ENCODE results near the gene ANKRD13A.
"Not testable (repeated sequence)": the region's sequence is repeated elsewhere in the genome, so short reads cannot be mapped to it uniquely, and the experiment has no call there.

Gene ANKRD13A

DNA sequence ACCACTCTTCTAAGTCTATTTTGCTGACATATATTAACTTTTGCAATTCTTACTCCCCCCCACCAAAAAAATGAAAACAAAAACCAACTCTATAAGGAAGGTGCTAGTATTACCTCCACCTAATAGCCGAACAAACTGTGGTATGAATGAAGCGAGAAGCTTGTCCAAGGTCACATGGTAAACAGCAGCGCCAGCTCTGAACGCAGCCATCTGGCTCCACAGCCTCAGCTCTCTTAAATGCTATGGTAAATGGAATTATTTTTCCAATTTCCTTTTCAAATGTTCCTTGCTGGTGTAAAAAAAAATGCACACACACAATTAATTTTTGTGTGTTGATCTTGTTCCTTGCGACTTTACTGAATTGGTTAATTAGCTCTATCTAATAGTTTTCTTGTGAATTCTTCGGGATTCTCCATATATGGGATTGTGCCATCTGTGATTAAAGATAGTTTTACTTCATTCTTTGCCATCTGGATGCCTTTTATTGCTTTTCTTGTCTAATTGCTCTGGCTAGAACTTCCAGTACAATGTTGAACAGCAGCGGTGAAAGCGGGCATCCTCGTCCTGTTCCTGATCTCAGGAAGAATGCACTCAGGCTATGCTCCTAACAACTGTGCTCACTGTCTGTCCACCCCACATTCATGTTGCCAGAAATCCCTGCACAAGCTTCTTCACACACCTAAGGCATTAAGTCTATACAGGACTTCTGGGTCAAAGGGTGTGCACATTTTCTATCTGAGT lies 59.8 kb downstream of the ANKRD13A start:
- H3K4me3 Mint-ChIP-seq, result no peak overlapping the region
- no peaks in the 10 kb centered on the region for H3K27me3 Mint-ChIP-seq
- intact Hi-C loops (cut with micrococcal nuclease), result no loop called here
- no peaks in the 10 kb centered on the region for H3K36me3 Mint-ChIP-seq (ENCODE audit: low read depth)
- H3K4me1 Mint-ChIP-seq (ENCODE audit: low read depth), result peaks cover 63% of the 10 kb centered on the region
- H3K9me3 Mint-ChIP-seq, result no peaks in the 10 kb centered on the region
- H3K27ac Mint-ChIP-seq, result peak overlapping the region; percentile 72

DNA sequence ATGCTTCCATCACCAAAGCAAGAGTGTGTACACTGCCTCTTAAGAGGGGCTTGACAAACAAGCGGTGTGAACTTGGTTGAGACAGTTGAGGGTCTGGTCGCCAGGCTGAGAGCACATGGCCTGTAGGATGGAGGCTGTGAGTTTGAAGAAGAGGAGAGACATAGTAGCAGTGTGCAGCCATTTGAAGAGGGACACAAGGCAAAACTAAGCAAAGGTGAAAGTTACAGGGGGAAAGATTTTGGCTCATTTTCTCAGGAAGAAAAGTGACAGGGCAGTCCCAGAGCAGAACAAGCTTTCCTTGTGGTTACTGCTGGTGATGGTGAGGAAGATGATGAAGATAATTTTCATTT lies 60.4 kb downstream of the ANKRD13A start:
- intact Hi-C loops (cut with micrococcal nuclease), result no loop called here
- H3K9me3 Mint-ChIP-seq, result no peaks in the 10 kb centered on the region
- H3K36me3 Mint-ChIP-seq (ENCODE audit: low read depth), result no peaks in the 10 kb centered on the region
- peaks cover 65% of the 10 kb centered on the region for H3K4me1 Mint-ChIP-seq (ENCODE audit: low read depth)
- peak overlapping the region; percentile 72 for H3K27ac Mint-ChIP-seq
- no peak overlapping the region for H3K4me3 Mint-ChIP-seq
- no peaks in the 10 kb centered on the region for H3K27me3 Mint-ChIP-seq

DNA sequence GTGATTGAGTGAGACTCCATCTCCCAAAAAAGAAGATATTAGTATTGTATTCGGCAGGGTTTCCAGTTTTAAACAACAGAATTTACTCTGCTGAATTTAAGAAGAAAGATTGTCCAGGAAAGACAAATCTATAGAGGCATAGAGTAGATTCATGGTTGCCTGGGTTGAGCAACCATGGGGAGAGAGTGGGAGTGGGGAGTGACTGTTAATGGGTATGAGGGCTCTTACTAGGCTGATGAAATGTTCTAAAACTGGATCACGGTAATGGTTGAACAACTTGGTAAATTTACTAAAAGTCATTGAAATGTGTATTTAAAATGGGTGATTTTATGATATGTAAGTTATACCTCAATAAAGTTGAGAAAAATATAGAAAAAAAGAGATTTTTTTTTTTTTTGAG lies 63.0 kb downstream of the ANKRD13A start:
- no peak overlapping the region for H3K27ac Mint-ChIP-seq
- peaks cover 51% of the 10 kb centered on the region for H3K4me1 Mint-ChIP-seq (ENCODE audit: low read depth)

DNA sequence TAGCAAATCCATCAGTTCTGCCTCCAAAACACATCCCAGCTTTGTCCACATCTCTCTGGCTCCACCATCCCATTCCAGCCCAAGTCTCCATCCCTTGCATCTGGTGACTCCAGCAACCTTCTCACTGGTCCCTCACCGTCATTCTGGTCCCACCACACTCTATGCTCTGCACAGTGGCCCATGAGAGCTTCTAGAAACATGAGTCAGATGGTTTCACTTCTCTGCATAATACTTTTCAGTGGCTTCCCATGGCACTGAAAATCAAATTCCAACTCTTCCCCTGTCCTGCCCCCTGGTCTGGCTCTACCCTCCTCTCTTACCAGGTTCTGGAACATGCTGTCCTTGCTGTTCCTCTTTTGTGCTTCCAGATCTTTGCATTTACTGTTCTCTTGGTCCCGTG lies 66.3 kb downstream of the ANKRD13A start:
- peaks cover 44% of the 10 kb centered on the region for H3K4me1 Mint-ChIP-seq (ENCODE audit: low read depth)
- intact Hi-C loops (cut with micrococcal nuclease), result no loop called here
- H3K27ac Mint-ChIP-seq, result peak overlapping the region; percentile 71

More for the DNA sequence above, 63.0 kb downstream of the ANKRD13A start:
- no peak overlapping the region for H3K4me3 Mint-ChIP-seq
- H3K27me3 Mint-ChIP-seq, result no peaks in the 10 kb centered on the region
- no peaks in the 10 kb centered on the region for H3K9me3 Mint-ChIP-seq
- no peaks in the 10 kb centered on the region for H3K36me3 Mint-ChIP-seq (ENCODE audit: low read depth)
- intact Hi-C loops (cut with micrococcal nuclease), result no loop called here

DNA sequence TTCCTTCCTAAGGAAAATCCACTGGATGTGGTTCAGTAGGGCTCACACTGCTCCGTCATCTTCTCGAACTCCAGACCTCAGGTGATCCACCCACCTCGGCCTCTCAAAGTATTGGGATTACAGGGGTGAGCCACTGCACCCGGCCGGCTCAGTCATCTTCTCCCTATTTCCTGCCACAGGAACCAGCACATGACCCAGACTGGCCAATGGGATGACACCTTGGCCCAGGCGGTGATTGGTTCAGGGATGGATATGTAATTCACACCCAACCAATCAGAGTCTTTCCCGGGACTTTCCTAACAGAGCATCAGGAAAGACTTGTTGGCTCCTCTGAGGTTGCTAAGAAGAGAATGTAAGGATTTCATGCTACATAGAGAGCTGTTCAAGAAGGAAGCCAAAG lies 68.3 kb downstream of the ANKRD13A start:
- H3K27me3 Mint-ChIP-seq, result no peaks in the 10 kb centered on the region
- peaks cover 31% of the 10 kb centered on the region for H3K4me1 Mint-ChIP-seq (ENCODE audit: low read depth)
- H3K27ac Mint-ChIP-seq, result no peak overlapping the region
- intact Hi-C loops (cut with micrococcal nuclease), result no loop called here
- no peaks in the 10 kb centered on the region for H3K36me3 Mint-ChIP-seq (ENCODE audit: low read depth)
- H3K9me3 Mint-ChIP-seq, result no peaks in the 10 kb centered on the region
- H3K4me3 Mint-ChIP-seq, result no peak overlapping the region

More for the DNA sequence above, 66.3 kb downstream of the ANKRD13A start:
- Mint-ChIP-seq H3K36me3 (ENCODE audit: low read depth) (no peaks in the 10 kb centered on the region), H3K9me3 (no peaks in the 10 kb centered on the region), H3K27me3 (no peaks in the 10 kb centered on the region), H3K4me3 (peak overlapping the region; percentile 4)

DNA sequence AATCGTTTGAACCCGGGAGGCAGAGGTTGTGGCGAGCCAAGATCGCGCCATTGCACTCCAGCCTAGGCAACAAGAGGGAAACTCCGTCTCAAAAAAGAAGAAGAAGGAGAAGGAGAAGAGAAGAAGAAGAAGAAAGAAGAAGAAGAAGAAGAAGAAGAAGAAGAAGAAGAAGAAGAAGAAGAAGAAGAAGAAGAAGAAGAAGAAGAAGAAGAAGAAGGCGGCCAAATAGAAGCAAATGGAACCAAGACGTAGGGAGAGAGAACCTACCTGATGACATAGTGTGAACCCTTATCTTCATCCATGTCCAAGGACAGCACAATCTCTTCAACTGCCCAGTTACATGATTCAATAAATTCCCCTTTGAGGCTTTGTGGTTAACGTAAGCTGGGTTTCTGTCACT lies 68.9 kb downstream of the ANKRD13A start:
- H3K9me3 Mint-ChIP-seq; H3K4me3 Mint-ChIP-seq; intact Hi-C loops (cut with micrococcal nuclease); H3K27me3 Mint-ChIP-seq; H3K36me3 Mint-ChIP-seq (ENCODE audit: low read depth); H3K27ac Mint-ChIP-seq: not testable (repeated sequence)
- H3K4me1 Mint-ChIP-seq (ENCODE audit: low read depth), result peaks cover 37% of the 10 kb centered on the region

DNA sequence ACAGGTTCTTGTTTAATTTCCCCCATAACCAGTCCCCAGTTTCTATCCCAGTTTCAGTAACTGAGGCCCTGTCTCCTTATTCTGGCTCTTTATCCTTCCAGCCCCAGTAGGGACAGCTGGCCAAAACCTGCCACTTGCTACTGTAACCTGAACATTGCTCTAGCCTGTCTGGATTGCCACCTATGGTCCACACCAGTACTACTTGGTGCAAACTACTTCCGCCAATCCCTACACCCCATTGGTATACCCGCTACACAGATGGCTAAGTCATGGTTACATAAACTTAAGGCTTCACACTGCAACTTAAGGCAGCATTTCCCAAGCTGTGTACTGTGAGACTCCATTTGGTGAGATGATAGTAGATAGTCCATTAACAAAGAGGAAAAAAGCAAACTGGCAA lies 69.4 kb downstream of the ANKRD13A start:
- H3K27me3 Mint-ChIP-seq, result no peaks in the 10 kb centered on the region
- intact Hi-C loops (cut with micrococcal nuclease), result no loop called here
- no peak overlapping the region for H3K27ac Mint-ChIP-seq
- no peaks in the 10 kb centered on the region for H3K9me3 Mint-ChIP-seq
- no peaks in the 10 kb centered on the region for H3K36me3 Mint-ChIP-seq (ENCODE audit: low read depth)
- H3K4me3 Mint-ChIP-seq, result no peak overlapping the region
- H3K4me1 Mint-ChIP-seq (ENCODE audit: low read depth), result peaks cover 42% of the 10 kb centered on the region

DNA sequence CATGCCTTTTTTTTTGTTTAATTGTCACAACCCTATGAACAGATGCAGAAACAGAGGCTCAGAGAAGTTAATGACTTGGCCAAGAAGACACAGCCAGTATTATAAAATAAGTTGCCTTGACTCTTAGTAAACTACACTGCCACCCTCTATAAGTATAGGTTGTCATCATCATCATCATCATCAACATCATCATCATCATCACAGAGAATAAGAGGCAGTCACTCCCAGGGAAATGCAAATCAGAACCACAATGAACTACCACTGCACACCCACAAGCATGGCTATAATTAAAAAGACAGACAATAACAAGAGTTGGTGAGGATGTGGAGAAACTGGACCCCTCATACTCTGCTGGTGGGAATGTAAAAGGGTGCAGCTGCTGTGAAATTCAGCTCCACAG lies 72.3 kb downstream of the ANKRD13A start:
- Mint-ChIP-seq H3K36me3 (ENCODE audit: low read depth) (no peaks in the 10 kb centered on the region), H3K4me1 (ENCODE audit: low read depth) (peaks cover 40% of the 10 kb centered on the region), H3K4me3 (no peak overlapping the region), H3K27me3 (no peaks in the 10 kb centered on the region), H3K9me3 (no peaks in the 10 kb centered on the region), H3K27ac (no peak overlapping the region)
- intact Hi-C loops (cut with micrococcal nuclease), result no loop called here

DNA sequence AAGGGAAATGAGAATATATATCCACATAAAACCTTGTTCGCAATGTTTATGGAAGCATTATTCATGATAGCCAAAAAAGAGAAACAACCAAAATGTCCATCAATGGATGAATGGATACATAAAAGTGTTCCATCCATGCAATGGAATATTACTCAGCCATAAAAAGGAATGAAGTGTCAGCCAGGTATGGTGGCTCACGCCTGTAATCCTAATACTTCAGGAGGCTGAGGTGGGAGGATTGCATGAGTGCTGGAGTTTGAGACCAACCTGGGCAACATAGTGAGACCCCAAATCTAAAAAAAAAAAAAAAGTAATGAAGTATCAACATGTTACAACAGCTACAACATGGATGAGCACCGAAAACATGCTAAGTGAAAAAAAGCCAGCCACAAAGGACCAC lies 72.7 kb downstream of the ANKRD13A start:
- Mint-ChIP-seq H3K36me3 (ENCODE audit: low read depth) (no peaks in the 10 kb centered on the region), H3K4me1 (ENCODE audit: low read depth) (peaks cover 40% of the 10 kb centered on the region), H3K9me3 (no peaks in the 10 kb centered on the region), H3K27me3 (no peaks in the 10 kb centered on the region), H3K4me3 (peak overlapping the region; percentile 4), H3K27ac (no peak overlapping the region)
- intact Hi-C loops (cut with micrococcal nuclease), result no loop called here

DNA sequence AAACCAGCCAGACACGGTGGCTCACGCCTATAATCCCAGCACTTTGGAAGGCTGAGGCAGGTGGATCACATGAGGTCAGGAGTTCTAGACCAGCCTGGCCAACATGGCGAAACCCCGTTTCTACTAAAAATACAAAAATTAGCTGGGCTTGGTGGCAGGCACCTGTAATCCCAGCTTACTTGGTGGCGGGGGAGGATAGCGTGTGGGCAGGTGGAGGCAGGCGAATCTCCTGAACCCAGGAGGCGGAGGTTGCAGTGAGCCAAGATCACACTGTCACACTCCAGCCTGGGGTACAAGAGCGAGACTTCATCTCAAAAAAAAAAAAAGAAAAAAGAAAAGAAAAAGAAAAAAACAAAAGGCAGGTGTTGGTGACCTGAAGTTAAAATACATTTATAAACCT lies 73.4 kb downstream of the ANKRD13A start:
- H3K36me3 Mint-ChIP-seq (ENCODE audit: low read depth); H3K27me3 Mint-ChIP-seq; H3K9me3 Mint-ChIP-seq; intact Hi-C loops (cut with micrococcal nuclease): not testable (repeated sequence)
- peak overlapping the region; percentile 81 for H3K27ac Mint-ChIP-seq
- H3K4me3 Mint-ChIP-seq, result peak overlapping the region; percentile 37
- peaks cover 38% of the 10 kb centered on the region for H3K4me1 Mint-ChIP-seq (ENCODE audit: low read depth)

DNA sequence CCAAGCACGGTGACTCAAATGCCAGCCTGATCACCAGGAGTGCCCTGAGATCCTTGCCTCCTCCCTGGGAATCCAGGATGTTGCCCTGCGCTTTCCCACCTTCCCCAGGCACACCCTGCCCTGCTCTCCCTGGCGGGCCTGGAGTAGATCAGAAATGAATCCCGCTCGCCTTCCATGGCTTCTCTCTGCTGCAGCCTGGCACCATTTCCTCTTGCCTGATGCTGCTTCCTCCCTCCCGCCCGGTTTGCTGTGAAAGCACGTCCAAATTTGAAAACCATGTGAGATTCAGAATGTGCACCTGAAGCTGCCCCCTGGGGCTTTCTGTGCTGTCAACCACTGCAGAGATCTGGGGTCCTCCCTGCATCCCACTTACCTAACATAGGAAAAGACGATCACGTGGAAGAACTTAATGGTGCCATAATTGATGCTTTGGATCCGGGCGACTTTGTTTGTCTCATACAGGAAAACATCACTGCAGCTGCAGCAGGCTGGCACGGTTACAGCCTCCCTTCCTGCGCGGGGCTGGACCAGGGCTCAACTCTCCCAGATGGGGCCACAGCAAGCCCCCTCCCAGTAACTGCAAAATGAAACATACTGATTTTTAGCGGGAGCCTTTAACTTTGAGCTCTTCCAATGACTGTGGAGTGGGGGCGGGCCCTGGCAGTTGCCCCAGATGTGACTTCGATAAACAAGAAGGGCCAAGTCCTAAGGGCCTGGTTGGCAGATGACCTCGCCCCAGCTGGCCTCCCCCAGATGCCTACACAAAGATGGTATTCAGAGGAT lies 74.0 kb downstream of the ANKRD13A start:
- Mint-ChIP-seq H3K27ac (peak overlapping the region; percentile 81), H3K4me3 (peak overlapping the region; percentile 78), H3K27me3 (no peaks in the 10 kb centered on the region), H3K9me3 (no peaks in the 10 kb centered on the region), H3K36me3 (ENCODE audit: low read depth) (no peaks in the 10 kb centered on the region), H3K4me1 (ENCODE audit: low read depth) (peaks cover 32% of the 10 kb centered on the region)
- intact Hi-C loops (cut with micrococcal nuclease), result no loop called here

DNA sequence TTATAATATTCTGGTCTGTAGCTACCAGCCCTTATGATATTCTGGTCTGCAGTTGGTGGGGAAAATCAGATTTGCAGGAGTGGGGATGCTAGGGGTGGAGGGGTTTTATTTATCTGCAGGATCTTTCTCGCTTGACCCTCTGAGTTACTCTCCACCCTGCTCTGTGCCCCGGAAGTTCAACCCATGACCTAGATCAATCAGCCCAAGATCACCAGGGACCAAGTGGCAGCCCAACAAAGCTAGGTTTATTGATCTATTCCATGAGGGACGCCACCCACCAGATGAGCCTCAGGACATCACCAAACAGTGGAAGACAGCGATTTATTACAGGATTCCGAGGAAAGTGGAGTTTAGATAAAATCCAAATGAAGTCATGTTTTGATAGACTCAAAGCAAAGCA lies 74.9 kb downstream of the ANKRD13A start:
- H3K36me3 Mint-ChIP-seq (ENCODE audit: low read depth), result no peaks in the 10 kb centered on the region
- no peaks in the 10 kb centered on the region for H3K9me3 Mint-ChIP-seq
- peaks cover 33% of the 10 kb centered on the region for H3K4me1 Mint-ChIP-seq (ENCODE audit: low read depth)
- H3K27me3 Mint-ChIP-seq, result no peaks in the 10 kb centered on the region
- intact Hi-C loops (cut with micrococcal nuclease), result no loop called here
- no peak overlapping the region for H3K4me3 Mint-ChIP-seq
- H3K27ac Mint-ChIP-seq, result no peak overlapping the region

DNA sequence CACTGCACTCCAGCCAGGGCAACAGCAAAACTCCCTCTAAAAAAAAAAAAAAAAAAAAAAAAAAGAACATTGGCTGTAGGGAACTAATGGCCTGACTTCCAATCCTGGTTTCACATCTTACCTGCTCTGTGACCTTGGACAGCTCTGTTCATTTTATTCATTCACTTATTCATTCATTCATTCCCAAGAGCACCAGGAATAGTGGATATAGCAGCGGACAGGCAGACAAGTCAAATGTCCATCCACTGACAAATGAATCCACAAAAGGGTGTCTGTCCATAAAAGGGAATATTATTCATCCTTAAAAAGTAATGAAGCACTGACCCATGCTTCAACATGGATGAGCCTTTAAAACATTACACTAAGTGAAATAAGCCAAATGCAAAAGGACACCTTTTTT lies 76.7 kb downstream of the ANKRD13A start:
- peaks cover 7% of the 10 kb centered on the region for H3K9me3 Mint-ChIP-seq
- intact Hi-C loops (cut with micrococcal nuclease), result no loop called here
- no peak overlapping the region for H3K4me3 Mint-ChIP-seq
- no peaks in the 10 kb centered on the region for H3K27me3 Mint-ChIP-seq
- peaks cover 49% of the 10 kb centered on the region for H3K4me1 Mint-ChIP-seq (ENCODE audit: low read depth)
- H3K36me3 Mint-ChIP-seq (ENCODE audit: low read depth), result peaks cover 5% of the 10 kb centered on the region
- no peak overlapping the region for H3K27ac Mint-ChIP-seq

DNA sequence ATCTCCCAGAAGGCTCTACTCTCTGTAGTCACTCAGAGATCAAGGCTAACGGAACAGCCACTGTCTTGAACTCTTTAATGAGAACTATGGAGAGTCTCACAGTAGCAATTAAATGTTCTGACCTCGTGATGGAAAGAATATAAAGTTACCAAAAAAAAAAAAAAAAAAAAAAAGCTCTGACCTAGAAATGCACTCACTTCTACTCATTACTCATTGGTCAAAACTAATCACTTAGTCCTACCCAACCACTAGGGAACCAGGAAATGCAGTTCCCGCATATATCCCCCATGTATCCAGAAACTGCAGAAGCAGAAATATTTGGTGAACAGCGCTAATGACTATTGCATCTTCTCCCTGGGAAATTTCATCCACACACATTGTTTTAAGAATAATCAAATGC lies 78.6 kb downstream of the ANKRD13A start:
- H3K4me1 Mint-ChIP-seq (ENCODE audit: low read depth), result peaks cover 51% of the 10 kb centered on the region
- intact Hi-C loops (cut with micrococcal nuclease), result loop anchor here (2.0 kb wide), 1 partner anchor 29 kb away; the partner anchor contains the start of gene C12orf76
- H3K27ac Mint-ChIP-seq, result no peak overlapping the region
- peaks cover 5% of the 10 kb centered on the region for H3K36me3 Mint-ChIP-seq (ENCODE audit: low read depth)
- peaks cover 7% of the 10 kb centered on the region for H3K9me3 Mint-ChIP-seq
- no peak overlapping the region for H3K4me3 Mint-ChIP-seq
- no peaks in the 10 kb centered on the region for H3K27me3 Mint-ChIP-seq

Data from dendritic cell treated with granulocyte-macrophage colony-stimulating factor and Interleukin-4, amounts not matched to agents 40 ng/mL and 50 ng/mL, for 4 days (primary cell).